IPS-18c (cell line): ENCODE data around the gene URM1.

Source experiments
- H3K4me3 ChIP-seq: 2 replicates; pipeline ENCODE4 v1.7.0; 2013; ENCODE audit warnings: low read depth, mild to moderate bottlenecking, low read length, moderate library complexity; ENCODE audit not compliant: insufficient read depth
- H3K9me3 ChIP-seq: one replicate; pipeline ENCODE4 v1.6.1; 2013; ENCODE audit warnings: mild to moderate bottlenecking, low read length, moderate library complexity; ENCODE audit not compliant: control insufficient read depth, insufficient read depth

URM1 gene

GRCh38 chr9:128342971-128343680, 28.0 kb upstream of the URM1 start:
- no peak overlapping the region for H3K4me3 ChIP-seq

GRCh38 chr9:128343855-128344254, 27.3 kb upstream of the URM1 start:
- no peak overlapping the region for H3K4me3 ChIP-seq
- H3K9me3 ChIP-seq, result no peaks in the 10 kb centered on the region

More at GRCh38 chr9:128342971-128343680, 28.0 kb upstream of the URM1 start:
- H3K9me3 ChIP-seq, result no peaks in the 10 kb centered on the region

GRCh38 chr9:128344931-128345605, 26.1 kb upstream of the URM1 start:
- Histone ChIP-seq H3K9me3 (no peaks in the 10 kb centered on the region), H3K4me3 (no peak overlapping the region)

GRCh38 chr9:128349125-128349524, 22.0 kb upstream of the URM1 start:
- Histone ChIP-seq H3K4me3 (no peak overlapping the region), H3K9me3 (no peaks in the 10 kb centered on the region)

GRCh38 chr9:128349772-128350171, 21.4 kb upstream of the URM1 start:
- Histone ChIP-seq H3K4me3 (no peak overlapping the region), H3K9me3 (no peaks in the 10 kb centered on the region)

- no peaks in the 10 kb centered on the region for H3K9me3 ChIP-seq
- no peak overlapping the region for H3K4me3 ChIP-seq
These were observed 15.7 kb upstream of the URM1 start for GRCh38 chr9:128355451-128355850.

- no peaks in the 10 kb centered on the region for H3K9me3 ChIP-seq
- H3K4me3 ChIP-seq, result no peak overlapping the region
These were observed 13.1 kb upstream of the URM1 start for GRCh38 chr9:128358090-128358489.

- Histone ChIP-seq H3K9me3 (no peaks in the 10 kb centered on the region), H3K4me3 (no peak overlapping the region)
These were observed 12.3 kb upstream of the URM1 start for GRCh38 chr9:128358861-128359260.

GRCh38 chr9:128360826-128361225, 10.3 kb upstream of the URM1 start:
- H3K9me3 ChIP-seq, result no peaks in the 10 kb centered on the region
- no peak overlapping the region for H3K4me3 ChIP-seq

- no peaks in the 10 kb centered on the region for H3K9me3 ChIP-seq
- H3K4me3 ChIP-seq, result peak overlapping the region; percentile 22; the same call in 1 of the 2 replicates
These were observed 9.7 kb upstream of the URM1 start for GRCh38 chr9:128361296-128361985.

GRCh38 chr9:128361986-128362646, 9.1 kb upstream of the URM1 start:
- Histone ChIP-seq H3K9me3 (no peaks in the 10 kb centered on the region), H3K4me3 (peak overlapping the region; percentile 22; the same call in 1 of the 2 replicates)

- H3K4me3 ChIP-seq, result no peak overlapping the region
- no peaks in the 10 kb centered on the region for H3K9me3 ChIP-seq
These were observed 8.4 kb upstream of the URM1 start for GRCh38 chr9:128362774-128363173.

- Histone ChIP-seq H3K4me3 (peak overlapping the region; percentile 20; the same call in 1 of the 2 replicates), H3K9me3 (no peaks in the 10 kb centered on the region)
These were observed 5.6 kb upstream of the URM1 start for GRCh38 chr9:128365525-128365924.

GRCh38 chr9:128369024-128369706, 2.0 kb upstream of the URM1 start:
- H3K4me3 ChIP-seq, result no peak overlapping the region
- H3K9me3 ChIP-seq, result no peaks in the 10 kb centered on the region

- peak overlapping the region; percentile 98 for H3K4me3 ChIP-seq
- H3K9me3 ChIP-seq, result no peaks in the 10 kb centered on the region
These were observed 815 bp upstream of the URM1 start for GRCh38 chr9:128370367-128370751.

- H3K4me3 ChIP-seq, result peak overlapping the region; percentile 98
- H3K9me3 ChIP-seq, result no peaks in the 10 kb centered on the region
These were observed 500 bp downstream of the URM1 start for GRCh38 chr9:128371630-128372117.

- H3K4me3 ChIP-seq, result peak overlapping the region; percentile 98
- H3K9me3 ChIP-seq, result no peaks in the 10 kb centered on the region
These were observed 1.0 kb downstream of the URM1 start for GRCh38 chr9:128372188-128372641.
